ENCODE measurements around the gene KCNMA1.

Gene KCNMA1

GRCh38 chr10:77563638-77564270, 73.9 kb downstream of the KCNMA1 start:
- TF ChIP-seq, protein P1, sequence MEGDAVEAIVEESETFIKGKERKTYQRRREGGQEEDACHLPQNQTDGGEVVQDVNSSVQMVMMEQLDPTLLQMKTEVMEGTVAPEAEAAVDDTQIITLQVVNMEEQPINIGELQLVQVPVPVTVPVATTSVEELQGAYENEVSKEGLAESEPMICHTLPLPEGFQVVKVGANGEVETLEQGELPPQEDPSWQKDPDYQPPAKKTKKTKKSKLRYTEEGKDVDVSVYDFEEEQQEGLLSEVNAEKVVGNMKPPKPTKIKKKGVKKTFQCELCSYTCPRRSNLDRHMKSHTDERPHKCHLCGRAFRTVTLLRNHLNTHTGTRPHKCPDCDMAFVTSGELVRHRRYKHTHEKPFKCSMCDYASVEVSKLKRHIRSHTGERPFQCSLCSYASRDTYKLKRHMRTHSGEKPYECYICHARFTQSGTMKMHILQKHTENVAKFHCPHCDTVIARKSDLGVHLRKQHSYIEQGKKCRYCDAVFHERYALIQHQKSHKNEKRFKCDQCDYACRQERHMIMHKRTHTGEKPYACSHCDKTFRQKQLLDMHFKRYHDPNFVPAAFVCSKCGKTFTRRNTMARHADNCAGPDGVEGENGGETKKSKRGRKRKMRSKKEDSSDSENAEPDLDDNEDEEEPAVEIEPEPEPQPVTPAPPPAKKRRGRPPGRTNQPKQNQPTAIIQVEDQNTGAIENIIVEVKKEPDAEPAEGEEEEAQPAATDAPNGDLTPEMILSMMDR (IDR thresholded peaks at IDR 0.05; ENCODE audit: insufficient read depth, low read length, poor library complexity, severe bottlenecking) = no peak
- no peak for TF ChIP-seq EZH2phosphoT487 (conservative IDR thresholded peaks at IDR 0.05; ENCODE audit: low read length)
- Histone ChIP-seq H3K36me3 (ENCODE audit: low read length) (no peaks in the 10 kb centered on the region), H3K4me2 (ENCODE audit: low read depth, low read length, poor library complexity, severe bottlenecking) (no peak overlapping the region), H3K27ac (ENCODE audit: low read depth, low read length) (no peak overlapping the region), H2AFZ (ENCODE audit: low read depth, low read length, severe bottlenecking) (no peak overlapping the region), H3K9me2 (replicated peaks; ENCODE audit: insufficient read depth, low read length) (no peaks in the 10 kb centered on the region), H4K20me1 (ENCODE audit: low read depth, low read length) (no peaks in the 10 kb centered on the region), H3K9ac (ENCODE audit: low read length) (no peak overlapping the region), H3K4me3 (ENCODE audit: insufficient read depth, low read length, poor library complexity, severe bottlenecking) (no peak overlapping the region), H3K79me2 (ENCODE audit: insufficient read depth, low read length) (no peaks in the 10 kb centered on the region), H3K9me3 (ENCODE audit: insufficient read depth, low read length) (no peaks in the 10 kb centered on the region), H3F3A (ENCODE audit: insufficient read depth) (no peaks in the 10 kb centered on the region), H3K27me3 (ENCODE audit: low read length) (no peaks in the 10 kb centered on the region)

DNA sequence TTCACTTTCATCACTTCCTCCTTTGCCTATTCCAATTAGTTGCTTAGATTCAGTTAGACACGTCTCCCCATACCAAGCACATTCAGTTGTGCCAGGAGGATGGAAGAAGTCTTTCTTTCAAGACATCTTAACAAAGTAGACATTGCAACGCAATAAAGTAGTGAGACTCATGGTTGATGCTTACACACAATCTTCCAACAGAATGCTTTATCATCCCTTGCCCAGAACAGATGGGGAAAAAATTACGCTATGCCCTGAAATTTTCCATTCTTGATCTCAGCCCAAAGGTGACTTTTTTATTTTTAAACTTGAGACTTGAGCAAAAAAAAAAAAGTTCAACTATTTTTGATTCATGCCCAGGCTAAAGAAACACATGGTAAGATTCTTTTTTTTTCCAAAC, 74.9 kb downstream of the KCNMA1 start:
- no peaks in the 10 kb centered on the region for H3F3A ChIP-seq (ENCODE audit: insufficient read depth)
- H3K36me3 ChIP-seq (ENCODE audit: low read length) = no peaks in the 10 kb centered on the region
- no peak overlapping the region for H3K9ac ChIP-seq (ENCODE audit: low read length)
- no peaks in the 10 kb centered on the region for H3K79me2 ChIP-seq (ENCODE audit: insufficient read depth, low read length)
- no peak overlapping the region for H3K4me2 ChIP-seq (ENCODE audit: low read depth, low read length, poor library complexity, severe bottlenecking)
- no peaks in the 10 kb centered on the region for H3K27me3 ChIP-seq (ENCODE audit: low read length)
- H3K9me3 ChIP-seq (ENCODE audit: insufficient read depth, low read length) = no peaks in the 10 kb centered on the region
- H3K27ac ChIP-seq (ENCODE audit: low read depth, low read length) = no peak overlapping the region
- H2AFZ ChIP-seq (ENCODE audit: low read depth, low read length, severe bottlenecking) = no peak overlapping the region
- no peak overlapping the region for H3K4me3 ChIP-seq (ENCODE audit: insufficient read depth, low read length, poor library complexity, severe bottlenecking)
- H3K9me2 ChIP-seq (replicated peaks; ENCODE audit: insufficient read depth, low read length) = no peaks in the 10 kb centered on the region
- no peaks in the 10 kb centered on the region for H4K20me1 ChIP-seq (ENCODE audit: low read depth, low read length)
- TF ChIP-seq EZH2phosphoT487 (conservative IDR thresholded peaks at IDR 0.05; ENCODE audit: low read length) = no peak
- TF ChIP-seq, protein P1 (IDR thresholded peaks at IDR 0.05; ENCODE audit: insufficient read depth, low read length, poor library complexity, severe bottlenecking) = no peak

- H3K27ac ChIP-seq (ENCODE audit: low read depth, low read length) = no peak overlapping the region
- no peak overlapping the region for H2AFZ ChIP-seq (ENCODE audit: low read depth, low read length, severe bottlenecking)
- no peaks in the 10 kb centered on the region for H3F3A ChIP-seq (ENCODE audit: insufficient read depth)
- no peaks in the 10 kb centered on the region for H3K27me3 ChIP-seq (ENCODE audit: low read length)
- TF ChIP-seq EZH2phosphoT487 (conservative IDR thresholded peaks at IDR 0.05; ENCODE audit: low read length) = no peak
- TF ChIP-seq, protein P1 (IDR thresholded peaks at IDR 0.05; ENCODE audit: insufficient read depth, low read length, poor library complexity, severe bottlenecking) = no peak
- no peak overlapping the region for H3K4me3 ChIP-seq (ENCODE audit: insufficient read depth, low read length, poor library complexity, severe bottlenecking)
- no peaks in the 10 kb centered on the region for H3K9me2 ChIP-seq (replicated peaks; ENCODE audit: insufficient read depth, low read length)
- H3K79me2 ChIP-seq (ENCODE audit: insufficient read depth, low read length) = no peaks in the 10 kb centered on the region
- H4K20me1 ChIP-seq (ENCODE audit: low read depth, low read length) = no peaks in the 10 kb centered on the region
- no peaks in the 10 kb centered on the region for H3K36me3 ChIP-seq (ENCODE audit: low read length)
- H3K9ac ChIP-seq (ENCODE audit: low read length) = no peak overlapping the region
- no peak overlapping the region for H3K4me2 ChIP-seq (ENCODE audit: low read depth, low read length, poor library complexity, severe bottlenecking)
- no peaks in the 10 kb centered on the region for H3K9me3 ChIP-seq (ENCODE audit: insufficient read depth, low read length)
These were observed 75.6 kb downstream of the KCNMA1 start for GRCh38 chr10:77561991-77562390.

Data from SU-DHL-6 (cell line).